ENCODE results near the gene TMEM229B. TPM values are rescaled to one million over a fixed set of nuclear protein-coding genes. Genes with fewer than 3 reads are reported as not detected.

The TMEM229B gene
- polyA plus RNA-seq, 3 donors, result 10.2 to 18.7 (median 17.3) TPM

- Histone ChIP-seq H3K9me3 (replicated peaks in 1 of 2; ENCODE audit: control insufficient read depth in 1 of 2, insufficient read depth in 1 of 2, low read length in 2 of 2) (no peaks in the 10 kb centered on the region), H3K27ac (ENCODE audit: low read depth in 1 of 2, low read length in 2 of 2) (no peak overlapping the region), H3K36me3 (replicated peaks in 1 of 2; ENCODE audit: control insufficient read depth in 1 of 2, insufficient read depth in 2 of 2, low read length in 2 of 2) (no peaks in the 10 kb centered on the region), H2AFZ (ENCODE audit: insufficient read depth, low read depth, low read length, poor library complexity, severe bottlenecking) (no peak overlapping the region), H3K27me3 (ENCODE audit: control insufficient read depth in 2 of 2, insufficient read depth in 2 of 2, low read length in 2 of 2) (peaks cover 0 to 20% of the 10 kb centered on the region in 2 donors), H3K9ac (ENCODE audit: insufficient read depth, low read length, poor library complexity, severe bottlenecking) (no peak overlapping the region), H3K4me2 (replicated peaks; ENCODE audit: extremely low read depth, low read length, poor library complexity, severe bottlenecking) (no peak overlapping the region), H3K4me1 (ENCODE audit: control insufficient read depth in 1 of 2, insufficient read depth in 2 of 2, low read length in 2 of 2) (peaks cover 30 to 33% of the 10 kb centered on the region in 2 donors), H4K20me1 (ENCODE audit: insufficient read depth, low read length) (no peaks in the 10 kb centered on the region), H3K4me3 (replicated peaks in 1 of 3; ENCODE audit: low read depth in 2 of 3, low read length in 3 of 3) (no peak overlapping the region), H3K79me2 (ENCODE audit: insufficient read depth, low read length) (no peaks in the 10 kb centered on the region)
- TF ChIP-seq CTCF (IDR thresholded peaks at IDR 0.05), result no peak
- Mint-ChIP-seq H3K27me3 (ENCODE audit: low read depth in 3 of 3) (peaks cover 39 to 50% (median 45%) of the 10 kb centered on the region in 3 donors), H3K4me1 (peaks cover 34% of the 10 kb centered on the region), H3K4me3 (no peak overlapping the region), H3K36me3 (no peaks in the 10 kb centered on the region), H3K27ac (no peak overlapping the region), H3K9me3 (no peaks in the 10 kb centered on the region)
- 100% methylated on average over 3 of the region's 5 CpGs for WGBS (ENCODE audit: insufficient coverage)
- intact Hi-C loops (cut with micrococcal nuclease), result no loop called here
- DNase-seq, result no peak
Measured at GRCh38 chr14:67519406-67519805, 30.9 kb upstream of the TMEM229B start.

GRCh38 chr14:67517083-67517482 lies 28.6 kb upstream of the TMEM229B start:
- no peak overlapping the region for H3K4me2 ChIP-seq (replicated peaks; ENCODE audit: extremely low read depth, low read length, poor library complexity, severe bottlenecking)
- H3K4me3 Mint-ChIP-seq, result no peak overlapping the region
- H3K27ac Mint-ChIP-seq, result peak overlapping the region in 1 of 7 donors; percentile 38
- 83% methylated on average over 10 of the region's 12 CpGs for WGBS (ENCODE audit: insufficient coverage)
- H3K36me3 ChIP-seq (replicated peaks in 1 of 2; ENCODE audit: control insufficient read depth in 1 of 2, insufficient read depth in 2 of 2, low read length in 2 of 2), result no peaks in the 10 kb centered on the region
- no peak overlapping the region for H3K27ac ChIP-seq (ENCODE audit: low read depth in 1 of 2, low read length in 2 of 2)
- no peaks in the 10 kb centered on the region for H3K9me3 ChIP-seq (replicated peaks in 1 of 2; ENCODE audit: control insufficient read depth in 1 of 2, insufficient read depth in 1 of 2, low read length in 2 of 2)
- peaks cover 0 to 8% of the 10 kb centered on the region in 2 donors for H3K27me3 ChIP-seq (ENCODE audit: control insufficient read depth in 2 of 2, insufficient read depth in 2 of 2, low read length in 2 of 2)
- H2AFZ ChIP-seq (ENCODE audit: insufficient read depth, low read depth, low read length, poor library complexity, severe bottlenecking), result no peak overlapping the region
- H3K9me3 Mint-ChIP-seq, result no peaks in the 10 kb centered on the region
- no peak overlapping the region for H3K9ac ChIP-seq (ENCODE audit: insufficient read depth, low read length, poor library complexity, severe bottlenecking)
- no peaks in the 10 kb centered on the region for H3K79me2 ChIP-seq (ENCODE audit: insufficient read depth, low read length)
- H3K4me1 ChIP-seq (ENCODE audit: control insufficient read depth in 1 of 2, insufficient read depth in 2 of 2, low read length in 2 of 2), result peaks cover 30 to 48% of the 10 kb centered on the region in 2 donors
- DNase-seq, result no peak
- H3K4me3 ChIP-seq (replicated peaks in 1 of 3; ENCODE audit: low read depth in 2 of 3, low read length in 3 of 3), result no peak overlapping the region
- H3K36me3 Mint-ChIP-seq, result no peaks in the 10 kb centered on the region
- no peak for TF ChIP-seq CTCF (IDR thresholded peaks at IDR 0.05)
- intact Hi-C loops (cut with micrococcal nuclease), result no loop called here
- H3K27me3 Mint-ChIP-seq (ENCODE audit: low read depth in 3 of 3), result peaks cover 20 to 36% (median 31%) of the 10 kb centered on the region in 3 donors
- peaks cover 50% of the 10 kb centered on the region for H3K4me1 Mint-ChIP-seq
- no peaks in the 10 kb centered on the region for H4K20me1 ChIP-seq (ENCODE audit: insufficient read depth, low read length)
